WTC11 (cell line): ENCODE measurements around the gene PPP6R1.

Experiments used
- GRHL2 ChIP-seq: fragments of 250-450 bp; sonication (Bioruptor Pico); IDR thresholded peaks from 2 replicates; pipeline ENCODE4 v1.8.0; 2022; ENCODE audit warnings: mild to moderate bottlenecking, moderate library complexity; ENCODE audit not compliant: insufficient replicate concordance, severe bottlenecking
- JUN ChIP-seq: sonication (generic); formaldehyde crosslinking; IDR thresholded peaks from 2 replicates; pipeline ENCODE4 v1.8.0; 2023; ENCODE audit warnings: mild to moderate bottlenecking, missing genetic modification reagents
- MYBL2 ChIP-seq: sonication (generic); formaldehyde crosslinking; IDR thresholded peaks from 2 replicates; pipeline ENCODE4 v1.8.1; 2023; ENCODE audit warnings: mild to moderate bottlenecking, moderate library complexity, missing genetic modification reagents
- NR1H2 ChIP-seq: sonication (generic); formaldehyde crosslinking; IDR thresholded peaks from 2 replicates; pipeline ENCODE4 v1.9.0; 2021; ENCODE audit warnings: mild to moderate bottlenecking, moderate library complexity, missing genetic modification reagents
- NR3C1 ChIP-seq: sonication (generic); formaldehyde crosslinking; conservative IDR thresholded peaks from 2 replicates; pipeline ENCODE4 v1.8.1; 2023; ENCODE audit warnings: low read depth, mild to moderate bottlenecking, missing genetic modification reagents
- SP1 ChIP-seq: sonication (generic); formaldehyde crosslinking; conservative IDR thresholded peaks from 2 replicates; pipeline ENCODE4 v1.8.1; 2022; ENCODE audit warnings: missing genetic modification reagents
- TF ChIP-seq, protein P1 (sequence below): fragments of 200-600 bp; IDR thresholded peaks from 2 replicates; pipeline ENCODE4 v1.8.0; 2022; ENCODE audit warnings: antibody characterized with exemption
- TF ChIP-seq, protein P2 (sequence below): sonication (generic); formaldehyde crosslinking; IDR thresholded peaks from 2 replicates; pipeline ENCODE4 v1.8.0; 2022; ENCODE audit warnings: mild to moderate bottlenecking, missing genetic modification reagents

DNA sequence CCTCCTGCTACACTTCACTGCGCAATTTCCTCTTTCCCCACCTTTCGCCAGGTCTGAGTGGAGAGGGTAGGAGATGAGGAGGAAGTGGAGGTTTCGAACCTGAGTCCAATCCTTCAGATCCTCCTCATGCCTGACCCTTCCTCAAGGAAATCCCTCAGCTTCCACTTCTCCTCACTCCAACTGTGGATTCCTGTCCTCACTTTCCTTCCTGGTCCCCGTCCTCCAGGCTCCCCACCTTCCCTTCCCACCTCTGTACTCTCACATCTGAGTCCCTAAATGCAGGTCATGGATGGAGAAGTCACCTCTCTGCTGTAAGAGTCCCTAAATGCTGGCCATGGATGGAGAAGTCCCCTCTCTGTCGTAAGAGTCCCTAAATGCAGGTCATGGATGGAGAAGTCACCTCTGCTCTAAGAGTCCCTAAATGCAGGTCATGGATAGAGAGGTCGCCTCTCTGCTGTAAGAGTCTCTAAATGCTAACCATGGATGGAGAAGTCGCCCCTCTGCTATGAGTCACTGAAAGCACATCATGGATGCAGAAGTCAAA lies 33.3 kb downstream of the PPP6R1 start:
- TF ChIP-seq, protein P1, sequence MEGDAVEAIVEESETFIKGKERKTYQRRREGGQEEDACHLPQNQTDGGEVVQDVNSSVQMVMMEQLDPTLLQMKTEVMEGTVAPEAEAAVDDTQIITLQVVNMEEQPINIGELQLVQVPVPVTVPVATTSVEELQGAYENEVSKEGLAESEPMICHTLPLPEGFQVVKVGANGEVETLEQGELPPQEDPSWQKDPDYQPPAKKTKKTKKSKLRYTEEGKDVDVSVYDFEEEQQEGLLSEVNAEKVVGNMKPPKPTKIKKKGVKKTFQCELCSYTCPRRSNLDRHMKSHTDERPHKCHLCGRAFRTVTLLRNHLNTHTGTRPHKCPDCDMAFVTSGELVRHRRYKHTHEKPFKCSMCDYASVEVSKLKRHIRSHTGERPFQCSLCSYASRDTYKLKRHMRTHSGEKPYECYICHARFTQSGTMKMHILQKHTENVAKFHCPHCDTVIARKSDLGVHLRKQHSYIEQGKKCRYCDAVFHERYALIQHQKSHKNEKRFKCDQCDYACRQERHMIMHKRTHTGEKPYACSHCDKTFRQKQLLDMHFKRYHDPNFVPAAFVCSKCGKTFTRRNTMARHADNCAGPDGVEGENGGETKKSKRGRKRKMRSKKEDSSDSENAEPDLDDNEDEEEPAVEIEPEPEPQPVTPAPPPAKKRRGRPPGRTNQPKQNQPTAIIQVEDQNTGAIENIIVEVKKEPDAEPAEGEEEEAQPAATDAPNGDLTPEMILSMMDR, result no peak
- TF ChIP-seq JUN (CRISPR knock-in tag) (no peak), SP1 (no peak), MYBL2 (CRISPR knock-in tag) (no peak), NR3C1 (CRISPR knock-in tag) (no peak), GRHL2 (CRISPR knock-in tag) (no peak), NR1H2 (CRISPR knock-in tag) (no peak)
- TF ChIP-seq, protein P2, sequence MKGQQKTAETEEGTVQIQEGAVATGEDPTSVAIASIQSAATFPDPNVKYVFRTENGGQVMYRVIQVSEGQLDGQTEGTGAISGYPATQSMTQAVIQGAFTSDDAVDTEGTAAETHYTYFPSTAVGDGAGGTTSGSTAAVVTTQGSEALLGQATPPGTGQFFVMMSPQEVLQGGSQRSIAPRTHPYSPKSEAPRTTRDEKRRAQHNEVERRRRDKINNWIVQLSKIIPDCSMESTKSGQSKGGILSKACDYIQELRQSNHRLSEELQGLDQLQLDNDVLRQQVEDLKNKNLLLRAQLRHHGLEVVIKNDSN (CRISPR knock-in tag), result no peak
